ENCODE data around the gene LCMT2. TPM values are rescaled to one million over a fixed set of nuclear protein-coding genes. Genes with fewer than 3 reads are reported as not detected.

Gene LCMT2
- total and polyA plus RNA-seq, 8 donors = under 0.01 to 6.4 (median 2.5) TPM

- Histone ChIP-seq H3K4me3 (peak within 1 kb of the TSS; percentile 65 to 93 (median 85)), H3K27me3 (no peaks in the 10 kb centered on the region), H3K27ac (peak within 1 kb of the TSS; percentile 76 to 86 (median 82)), H3K4me1 (peaks cover 5 to 46% (median 30%) of the 10 kb centered on the region in 4 donors), H3K9me3 (no peaks in the 10 kb centered on the region), H3K36me3 (peaks cover 1 to 21% (median 17%) of the 10 kb centered on the region in 4 donors)
- peak; percentile 78 to 95 for DNase-seq
- 2 to 3% (median 2%) methylated on average over 42 to 66 of the region's 66 CpGs for WGBS, 5 donors
- no peak for TF ChIP-seq POLR2A (IDR thresholded peaks at IDR 0.05)
- TF ChIP-seq CTCF (IDR thresholded peaks at IDR 0.05) = peak in 5 of 7 experiments; percentile 12 to 31 (median 24)
- no peak for TF ChIP-seq EP300 (IDR thresholded peaks at IDR 0.05)
- peak; percentile 30 to 78 (median 41) for TF ChIP-seq POLR2AphosphoS5 (IDR thresholded peaks at IDR 0.05)
- intact Hi-C loops (cut with DNase I; ENCODE audit: low total_unique reads) = no loop called here
These were observed 40.9 kb upstream of the LCMT2 start, which contains the start of the genes TUBGCP4 and ZSCAN29 for GRCh38 chr15:43370975-43371974. Gene TUBGCP4 (plus strand): TSS chr15:43371101. CDS start chr15:43371355, 254 bp downstream. Gene ZSCAN29 (minus strand): TSS chr15:43371043. CDS start chr15:43369913, 1,130 bp downstream.

- intact Hi-C loops (cut with DNase I; ENCODE audit: low total_unique reads) = no loop called here
- H3K4me1 ChIP-seq = peaks cover 5 to 46% (median 30%) of the 10 kb centered on the region in 4 donors
- peaks cover 0 to 7% (median 0%) of the 10 kb centered on the region in 4 donors for H3K9me3 ChIP-seq
- WGBS, 5 donors = 1 to 3% (median 1%) methylated on average over 15 to 45 of the region's 45 CpGs
- peak overlapping the region; percentile 76 to 86 (median 82) for H3K27ac ChIP-seq
- no peak for TF ChIP-seq POLR2AphosphoS5 (IDR thresholded peaks at IDR 0.05)
- no peak for TF ChIP-seq EP300 (IDR thresholded peaks at IDR 0.05)
- no peak for TF ChIP-seq POLR2A (IDR thresholded peaks at IDR 0.05)
- no peak for TF ChIP-seq CTCF (IDR thresholded peaks at IDR 0.05)
- DNase-seq = peak; percentile 28 to 67
- peaks cover 7 to 26% (median 24%) of the 10 kb centered on the region in 4 donors for H3K36me3 ChIP-seq
- H3K4me3 ChIP-seq = peak overlapping the region; percentile 65 to 93 (median 85)
- no peaks in the 10 kb centered on the region for H3K27me3 ChIP-seq
These were observed 40.1 kb upstream of the LCMT2 start for GRCh38 chr15:43370310-43370974.

- Histone ChIP-seq H3K27me3 (no peaks in the 10 kb centered on the region), H3K36me3 (peaks cover 48 to 100% (median 86%) of the 10 kb centered on the region in 4 donors), H3K27ac (no peak overlapping the region), H3K4me1 (no peaks in the 10 kb centered on the region), H3K9me3 (peaks cover 27 to 80% (median 57%) of the 10 kb centered on the region in 4 donors), H3K4me3 (no peak overlapping the region)
- WGBS, 5 donors = 97 to 98% (median 98%) methylated on average over 7 of the region's 7 CpGs
- no peak for DNase-seq
- intact Hi-C loops (cut with DNase I; ENCODE audit: low total_unique reads) = no loop called here
- TF ChIP-seq POLR2AphosphoS5 (IDR thresholded peaks at IDR 0.05) = no peak
- no peak for TF ChIP-seq POLR2A (IDR thresholded peaks at IDR 0.05)
- TF ChIP-seq EP300 (IDR thresholded peaks at IDR 0.05) = no peak
- no peak for TF ChIP-seq CTCF (IDR thresholded peaks at IDR 0.05)
These were observed 31.0 kb upstream of the LCMT2 start for GRCh38 chr15:43361313-43361903.

Measured in stomach (tissue), 9 donors.